Thyroid gland (tissue), 4 donors: ENCODE data around the gene AKNAD1.

Source experiments
- CTCF ChIP-seq, 6 experiments: fragments of 200-600 bp in 3 of 6; fragments of 450-650 bp in 3 of 6; sonication (generic) in 3 of 6; IDR thresholded peaks; one replicate each; pipeline ENCODE4 v1.5.1; 2016 to 2019; ENCODE audit warnings: antibody characterized with exemption in 6 of 6, mild to moderate bottlenecking in 2 of 6, inconsistent platforms in 1 of 6, moderate library complexity in 1 of 6
- POLR2A ChIP-seq, 2 donors: fragments of 450-650 bp; IDR thresholded peaks; one replicate each; pipeline ENCODE4 v1.6.1; 2017; ENCODE audit warnings: antibody characterized with exemption in 2 of 2, mild to moderate bottlenecking in 2 of 2, moderate library complexity in 1 of 2

- no peak for TF ChIP-seq CTCF (IDR thresholded peaks at IDR 0.05)
- TF ChIP-seq POLR2A (IDR thresholded peaks at IDR 0.05): no peak
These were observed 25.9 kb upstream of the AKNAD1 start for GRCh38 chr1:108882837-108883236.
